ENCODE data around the gene IWS1. TPM values are rescaled to one million over a fixed set of nuclear protein-coding genes. Genes with fewer than 3 reads are reported as not detected.

The IWS1 gene
- total RNA-seq, 1 experiment from 2014 or later = 46.6 TPM

DNA sequence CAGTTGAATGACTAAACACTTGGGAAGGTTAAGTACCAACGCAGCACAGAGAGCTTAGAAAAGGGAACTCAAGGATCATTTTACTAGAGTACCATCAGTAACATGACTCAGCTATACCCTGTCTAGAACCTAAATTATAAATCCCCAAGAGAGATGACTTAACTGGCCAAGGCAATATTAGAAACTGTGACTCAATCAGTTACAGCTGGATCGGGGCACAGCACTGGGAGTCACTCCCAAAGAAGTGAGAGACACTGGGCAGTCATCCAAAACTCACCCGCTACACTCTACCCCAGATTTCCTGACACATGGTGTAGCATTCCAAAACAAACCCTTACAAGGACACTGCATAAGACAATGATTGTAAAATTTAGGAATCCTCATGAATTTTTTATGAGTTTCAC is 17.7 kb downstream of the IWS1 start:
- TF ChIP-seq SIN3A (IDR thresholded peaks at IDR 0.05; ENCODE audit: low read depth) (peak; percentile 62), FOSL1 (IDR thresholded peaks at IDR 0.05; ENCODE audit: low read depth) (peak; percentile 53), EGR1 (IDR thresholded peaks at IDR 0.05; ENCODE audit: low read depth) (no peak), ZFX (IDR thresholded peaks at IDR 0.05) (no peak), POLR2AphosphoS5 (IDR thresholded peaks at IDR 0.05; ENCODE audit: low read depth, low read length) (0 out of 2 replicates have a peak, but pooled peaks have one; percentile 43), SP1 (IDR thresholded peaks at IDR 0.05; ENCODE audit: low read depth) (peak; percentile 34; the same call in 1 of the 2 replicates), CBX3 (IDR thresholded peaks at IDR 0.05; ENCODE audit: low read depth) (no peak), JUND (IDR thresholded peaks at IDR 0.05) (peak; percentile 58), CEBPB (IDR thresholded peaks at IDR 0.05; ENCODE audit: low read depth) (peak; percentile 67), SRF (IDR thresholded peaks at IDR 0.05; ENCODE audit: low read depth) (0 out of 2 replicates have a peak, but pooled peaks have one; percentile 0), RAD21 (IDR thresholded peaks at IDR 0.05; ENCODE audit: low read depth) (0 out of 2 replicates have a peak, but pooled peaks have one; percentile 1), EZH2 (IDR thresholded peaks at IDR 0.05) (no peak), ELF1 (IDR thresholded peaks at IDR 0.05; ENCODE audit: borderline replicate concordance, low read depth) (no peak), ZNF274 (IDR thresholded peaks at IDR 0.05; ENCODE audit: low read depth, low read length) (no peak), TCF7L2 (IDR thresholded peaks at IDR 0.05; ENCODE audit: borderline replicate concordance, extremely low read depth, insufficient read depth, insufficient read length) (no peak), POLR2A (IDR thresholded peaks at IDR 0.05; ENCODE audit: borderline replicate concordance, extremely low read depth, insufficient read depth, insufficient read length) (no peak), EZH2phosphoT487 (IDR thresholded peaks at IDR 0.05; ENCODE audit: borderline replicate concordance) (no peak)
- TF ChIP-seq, protein P1, sequence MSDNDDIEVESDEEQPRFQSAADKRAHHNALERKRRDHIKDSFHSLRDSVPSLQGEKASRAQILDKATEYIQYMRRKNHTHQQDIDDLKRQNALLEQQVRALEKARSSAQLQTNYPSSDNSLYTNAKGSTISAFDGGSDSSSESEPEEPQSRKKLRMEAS (IDR thresholded peaks at IDR 0.05) = 0 out of 2 replicates have a peak, but pooled peaks have one; percentile 7
- TF ChIP-seq, protein P2, sequence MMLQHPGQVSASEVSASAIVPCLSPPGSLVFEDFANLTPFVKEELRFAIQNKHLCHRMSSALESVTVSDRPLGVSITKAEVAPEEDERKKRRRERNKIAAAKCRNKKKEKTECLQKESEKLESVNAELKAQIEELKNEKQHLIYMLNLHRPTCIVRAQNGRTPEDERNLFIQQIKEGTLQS (IDR thresholded peaks at IDR 0.05) = 0 out of 2 replicates have a peak, but pooled peaks have one; percentile 17
- intact Hi-C loops (cut with micrococcal nuclease) = no loop called here
- POLR2A ChIA-PET = interaction anchor here (1.2 kb wide), 1 partner anchor 18 kb away, joined by 5 read pairs; the partner anchor contains the start of gene IWS1
- Histone ChIP-seq H3K4me3 (replicated peaks in 1 of 2; ENCODE audit: low read depth in 1 of 2, low read length in 2 of 2) (peak overlapping the region in 1 of 2 experiments; percentile 23; a peak in 1 of 4 replicates), H3K36me3 (ENCODE audit: control insufficient read depth in 1 of 2, insufficient read depth in 2 of 2, low read length in 2 of 2) (peaks cover 18 to 20% of the 10 kb centered on the region in 2 experiments; a peak in 3 of 4 replicates), H3K9me3 (ENCODE audit: control insufficient read depth in 1 of 2, insufficient read depth in 1 of 2, low read depth in 1 of 2, low read length in 2 of 2) (no peaks in the 10 kb centered on the region), H3K27ac (ENCODE audit: low read depth, low read length) (peak overlapping the region; percentile 35; the same call in 1 of the 2 replicates), H4K20me1 (ENCODE audit: insufficient read depth) (peaks cover 35% of the 10 kb centered on the region; the same call in 1 of the 2 replicates), H3K79me2 (ENCODE audit: insufficient read depth, low read length) (peaks cover 100% of the 10 kb centered on the region), H3K4me1 (ENCODE audit: control insufficient read depth in 1 of 2, insufficient read depth in 2 of 2, low read length in 2 of 2) (peaks cover 19 to 31% of the 10 kb centered on the region in 2 experiments), H3K9ac (ENCODE audit: low read length) (peak overlapping the region; percentile 17), H3K9me2 (ENCODE audit: insufficient read depth) (no peaks in the 10 kb centered on the region), H2AFZ (ENCODE audit: low read depth, low read length, poor library complexity, severe bottlenecking) (no peak overlapping the region), H3K4me2 (ENCODE audit: low read length) (peak overlapping the region; percentile 70), H3K27me3 (ENCODE audit: insufficient read depth, low read length) (no peaks in the 10 kb centered on the region)
- peak; percentile 86 for ATAC-seq
- CTCF ChIA-PET = interaction anchor here (1.5 kb wide), 1 partner anchor 17 kb away, joined by 6 read pairs; the partner anchor contains the start of gene IWS1
- BruUV-seq (replicated peaks) = no TSS peak
- DNase-seq (ENCODE audit: low read depth, low spot score) = peak; percentile 66
- RAD21 ChIA-PET (ENCODE audit: low non-redundant PET in 1 of 2, low total read pairs in 2 of 2, uncharacterized antibody in 2 of 2, unreplicated experiment in 2 of 2) = no interaction called here

Data from HCT116 (cell line).